IPS DF 19.7 (cell line): ENCODE data around the gene ADAM19.

Experiments used
- DNase-seq: peaks from one replicate; pipeline ENCODE4 v3.0.0-alpha.2; 2013; ENCODE audit warnings: low read depth, low spot score

ADAM19 gene

GRCh38 chr5:157516006-157516405 lies 59.6 kb downstream of the ADAM19 start:
- no peak for DNase-seq

GRCh38 chr5:157514974-157515373 lies 60.6 kb downstream of the ADAM19 start:
- no peak for DNase-seq

- no peak for DNase-seq
These were observed 62.4 kb downstream of the ADAM19 start for GRCh38 chr5:157513182-157513581.

GRCh38 chr5:157511651-157512644 lies 63.6 kb downstream of the ADAM19 start:
- no peak for DNase-seq

- no peak for DNase-seq
These were observed 64.9 kb downstream of the ADAM19 start for GRCh38 chr5:157510682-157511081.

GRCh38 chr5:157509587-157509986 lies 66.0 kb downstream of the ADAM19 start:
- no peak for DNase-seq

- no peak for DNase-seq
These were observed 66.5 kb downstream of the ADAM19 start for GRCh38 chr5:157509093-157509492.

GRCh38 chr5:157506981-157507780 lies 68.4 kb downstream of the ADAM19 start:
- DNase-seq, result no peak

GRCh38 chr5:157506066-157506590 lies 69.4 kb downstream of the ADAM19 start:
- no peak for DNase-seq

- DNase-seq, result no peak
These were observed 70.1 kb downstream of the ADAM19 start for GRCh38 chr5:157505496-157505895.

- DNase-seq, result no peak
These were observed 71.5 kb downstream of the ADAM19 start for GRCh38 chr5:157504053-157504452.

GRCh38 chr5:157502143-157502647 lies 73.4 kb downstream of the ADAM19 start:
- no peak for DNase-seq

GRCh38 chr5:157497875-157498611 lies 77.5 kb downstream of the ADAM19 start:
- DNase-seq, result no peak

GRCh38 chr5:157496864-157497263 lies 78.7 kb downstream of the ADAM19 start:
- no peak for DNase-seq

GRCh38 chr5:157494178-157494832 lies 81.3 kb downstream of the ADAM19 start:
- no peak for DNase-seq

GRCh38 chr5:157492886-157493285 lies 82.7 kb downstream of the ADAM19 start:
- DNase-seq, result no peak

- no peak for DNase-seq
These were observed 84.0 kb downstream of the ADAM19 start for GRCh38 chr5:157491471-157491995.

GRCh38 chr5:157487358-157487757 lies 88.2 kb downstream of the ADAM19 start:
- no peak for DNase-seq

GRCh38 chr5:157486861-157487260 lies 88.7 kb downstream of the ADAM19 start:
- DNase-seq, result no peak

- no peak for DNase-seq
These were observed 89.3 kb downstream of the ADAM19 start for GRCh38 chr5:157486221-157486681.
